Myocyte (in vitro differentiated cells): Measurements from ENCODE around the gene TMEM151B. TPM values are rescaled to one million over a fixed set of nuclear protein-coding genes. Genes with fewer than 3 reads are reported as not detected.

ENCODE experiments used
- DNase-seq: peaks from one replicate; pipeline ENCODE4 v3.0.0-alpha.2; 2012; ENCODE audit warnings: low read depth
- total RNA-seq: library from RNA; depleted of rRNA; stranded (reverse); fragments of >200 nt; gene quantifications from 2 replicates; pipeline ENCODE4 v1.2.3, GENCODE V29; 2014

The TMEM151B gene
- total RNA-seq, 1 donor from 2014 or later, result not detected

GRCh38 chr6:44232676-44233566, 37.3 kb upstream of the TMEM151B start:
- no peak for DNase-seq

DNA sequence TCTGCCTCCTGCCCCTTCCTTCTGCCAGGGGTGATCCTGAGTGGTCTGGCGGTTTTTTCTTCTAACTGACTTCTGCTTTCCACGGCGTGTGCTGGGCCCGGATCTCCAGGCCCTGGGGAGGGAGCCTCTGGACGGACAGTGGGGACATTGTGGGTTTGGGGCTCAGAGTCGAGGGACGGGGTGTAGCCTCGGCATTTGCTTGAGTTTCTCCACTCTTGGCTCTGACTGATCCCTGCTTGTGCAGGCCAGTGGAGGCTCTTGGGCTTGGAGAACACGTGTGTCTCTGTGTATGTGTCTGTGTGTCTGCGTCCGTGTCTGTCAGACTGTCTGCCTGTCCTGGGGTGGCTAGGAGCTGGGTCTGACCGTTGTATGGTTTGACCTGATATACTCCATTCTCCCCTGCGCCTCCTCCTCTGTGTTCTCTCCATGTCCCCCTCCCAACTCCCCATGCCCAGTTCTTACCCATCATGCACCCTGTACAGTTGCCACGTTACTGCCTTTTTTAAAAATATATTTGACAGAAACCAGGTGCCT, 36.6 kb upstream of the TMEM151B start:
- no peak for DNase-seq

- DNase-seq, result peak; percentile 85
Observed at GRCh38 chr6:44234101-44235025, 35.9 kb upstream of the TMEM151B start.

DNA sequence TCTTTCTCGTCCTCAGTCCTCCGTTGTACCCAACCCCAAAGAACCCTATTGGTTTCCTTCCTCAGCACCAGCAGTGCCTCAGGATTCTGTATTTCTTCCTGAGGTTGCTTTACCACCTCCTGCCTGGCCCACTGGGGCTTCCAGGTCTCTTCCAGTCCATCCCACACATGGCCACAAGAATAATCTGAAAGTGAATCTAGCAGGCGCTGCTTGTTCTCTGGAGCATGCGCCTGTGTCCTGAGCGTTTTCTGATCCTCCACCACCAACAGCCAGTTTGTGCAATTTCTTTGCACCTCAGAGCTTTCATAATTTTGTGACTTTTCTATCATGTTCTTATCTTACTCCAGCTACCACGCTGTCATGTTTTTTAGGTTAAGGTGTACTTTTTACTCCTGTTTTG, 35.0 kb upstream of the TMEM151B start:
- DNase-seq, result no peak

GRCh38 chr6:44235891-44236516, 34.2 kb upstream of the TMEM151B start:
- DNase-seq, result no peak

DNA sequence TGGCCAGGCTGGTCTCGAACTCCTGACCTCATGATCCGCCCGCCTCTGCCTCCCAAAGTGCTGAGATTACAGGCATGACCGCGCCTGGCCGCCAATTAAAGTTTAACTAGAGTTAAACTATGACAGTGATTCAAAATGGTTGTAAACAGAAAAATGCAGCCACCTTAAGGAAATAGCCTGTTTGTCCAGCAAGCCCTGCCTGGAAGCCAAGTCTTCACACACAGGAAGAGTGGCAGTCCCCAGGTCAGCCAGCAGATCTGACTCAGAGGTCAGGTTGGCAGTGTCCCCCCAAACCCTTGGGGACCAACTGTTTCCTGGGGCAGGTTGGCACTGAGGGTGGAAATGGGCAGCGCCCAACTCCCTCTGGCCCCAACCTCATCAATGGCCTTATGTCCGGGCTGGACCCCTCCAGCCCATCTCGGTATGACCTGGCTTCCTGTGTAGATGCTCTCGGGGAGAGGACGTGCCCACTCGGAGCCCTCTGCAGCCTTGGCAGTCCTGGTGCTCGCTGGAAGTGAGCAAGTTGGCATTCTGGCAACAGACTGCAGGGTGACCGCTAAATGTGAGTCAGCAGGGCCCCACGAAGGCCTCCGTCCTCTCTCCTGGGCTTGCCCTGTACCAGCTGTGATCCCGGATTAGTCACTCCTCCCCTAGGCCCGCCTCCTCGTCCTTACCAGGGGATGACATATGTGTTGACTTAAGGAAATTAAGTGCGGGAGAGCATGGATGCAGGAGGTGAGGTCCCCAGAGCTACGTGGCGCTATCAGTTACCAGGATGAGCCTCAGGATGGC, 33.0 kb upstream of the TMEM151B start:
- DNase-seq, result peak; percentile 99

GRCh38 chr6:44237813-44238433, 32.3 kb upstream of the TMEM151B start:
- peak; percentile 82 for DNase-seq

DNA sequence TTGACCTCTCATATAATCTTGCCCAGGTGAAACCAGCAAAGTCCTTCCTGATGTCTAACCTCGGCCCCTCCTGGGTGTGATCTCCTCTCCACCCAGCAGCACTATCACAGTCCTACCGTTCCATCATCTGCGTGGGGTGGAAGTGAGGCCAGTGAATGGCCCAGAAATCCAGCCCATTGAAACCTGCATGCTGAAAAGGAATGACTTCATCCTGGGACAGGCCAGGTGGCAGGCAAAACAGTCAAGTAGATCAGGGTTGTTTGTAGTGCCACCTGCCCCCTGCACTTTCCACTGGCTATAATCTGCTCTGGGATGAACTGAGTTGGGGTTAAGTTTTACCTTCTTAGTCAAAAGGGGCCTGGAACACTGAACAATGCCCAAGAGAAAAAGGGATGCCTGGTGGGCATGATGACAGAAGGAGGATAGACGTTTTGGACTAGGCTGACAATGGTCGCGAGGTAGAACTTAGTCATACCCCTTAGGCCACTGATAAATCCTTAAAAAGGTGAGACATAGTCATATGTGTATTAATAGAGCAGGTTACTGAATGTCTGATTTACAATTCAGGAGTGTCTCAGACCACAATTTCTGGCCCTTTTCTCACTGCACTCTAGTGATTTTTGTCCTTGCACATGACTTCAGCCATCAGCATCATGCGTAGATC, 31.4 kb upstream of the TMEM151B start:
- DNase-seq, result no peak

GRCh38 chr6:44243345-44243744, 26.9 kb upstream of the TMEM151B start:
- DNase-seq, result no peak

DNA sequence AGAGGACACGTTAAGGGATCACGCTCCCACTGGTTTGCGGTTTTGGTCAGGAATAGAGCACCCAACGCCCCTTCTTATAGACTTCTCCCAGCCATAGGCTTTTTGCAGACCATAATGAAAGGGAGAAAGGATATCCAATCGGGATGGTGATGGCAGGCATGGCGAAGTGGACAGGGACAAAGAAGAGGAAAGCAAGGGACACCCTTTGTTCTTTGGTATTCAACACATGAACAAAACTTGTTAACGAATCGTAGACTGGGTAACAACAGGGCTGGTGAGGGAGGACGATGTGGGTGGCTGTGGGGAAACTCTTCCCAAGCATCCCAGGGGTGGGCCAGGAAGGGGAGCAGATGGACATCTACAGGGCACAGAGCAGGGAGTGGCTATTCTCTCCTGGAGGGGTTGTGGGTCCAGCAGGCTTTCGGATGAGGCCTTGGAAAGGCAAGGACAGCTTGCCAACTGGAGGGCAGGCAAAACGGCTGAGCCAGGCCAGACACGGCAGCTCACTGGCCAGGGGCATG, 24.8 kb upstream of the TMEM151B start:
- DNase-seq, result no peak

- peak; percentile 89 for DNase-seq
Observed at GRCh38 chr6:44245912-44246662, 24.2 kb upstream of the TMEM151B start.

- peak; percentile 98 for DNase-seq
Observed at GRCh38 chr6:44246663-44247337, 23.4 kb upstream of the TMEM151B start, which contains the start of gene HSP90AB1. Gene HSP90AB1, plus strand, starts transcription at chr6:44247101. Its CDS starts 1,529 bp downstream, at chr6:44248630.

DNA sequence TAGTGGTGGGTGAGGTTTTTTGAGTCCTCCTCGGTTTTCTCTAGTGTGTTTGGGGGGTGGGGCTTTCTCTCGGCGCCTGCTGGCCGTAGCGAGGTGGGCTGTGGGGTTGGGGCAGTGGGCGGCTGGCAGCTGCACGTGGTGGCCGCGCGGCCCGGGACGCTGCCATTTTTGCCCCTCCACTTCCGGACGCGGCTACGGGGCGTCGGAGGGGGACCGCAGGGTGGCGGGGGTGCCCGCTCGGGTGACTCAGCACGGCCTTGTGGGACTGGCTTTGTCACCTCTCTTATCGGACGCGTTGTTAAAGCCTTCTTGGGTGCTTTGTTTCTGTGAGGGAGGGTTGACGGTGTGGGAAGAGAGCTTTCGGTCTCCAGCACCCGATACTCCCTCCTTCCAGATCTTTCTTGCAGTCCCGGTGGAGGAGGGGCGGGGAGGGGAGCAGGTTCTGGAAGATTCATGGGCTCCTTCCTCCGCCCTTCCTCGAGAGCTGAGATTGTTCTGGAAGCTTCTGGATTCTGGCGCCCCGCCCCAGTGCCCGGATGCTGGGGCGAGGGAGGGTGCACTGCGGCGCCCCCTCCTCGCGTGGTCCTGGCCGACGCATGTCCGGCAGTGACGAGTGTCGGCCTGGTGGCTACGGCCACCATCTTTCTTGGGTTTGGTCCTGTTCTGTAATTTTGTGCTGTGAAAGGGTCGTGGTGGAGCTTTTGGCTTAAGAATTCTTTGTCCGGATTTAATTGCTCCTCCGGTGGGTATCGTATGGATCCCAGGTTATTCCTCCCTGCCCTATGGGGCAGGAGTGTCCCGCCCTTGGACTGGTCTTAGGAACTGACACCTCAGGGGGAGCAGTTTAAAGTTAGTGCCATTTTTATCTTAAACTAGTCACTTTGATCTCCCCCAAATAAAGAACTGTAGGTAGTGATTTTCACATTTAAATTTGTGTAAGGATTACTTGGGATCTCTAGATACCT, 22.6 kb upstream of the TMEM151B start:
- peak; percentile 77 for DNase-seq

DNA sequence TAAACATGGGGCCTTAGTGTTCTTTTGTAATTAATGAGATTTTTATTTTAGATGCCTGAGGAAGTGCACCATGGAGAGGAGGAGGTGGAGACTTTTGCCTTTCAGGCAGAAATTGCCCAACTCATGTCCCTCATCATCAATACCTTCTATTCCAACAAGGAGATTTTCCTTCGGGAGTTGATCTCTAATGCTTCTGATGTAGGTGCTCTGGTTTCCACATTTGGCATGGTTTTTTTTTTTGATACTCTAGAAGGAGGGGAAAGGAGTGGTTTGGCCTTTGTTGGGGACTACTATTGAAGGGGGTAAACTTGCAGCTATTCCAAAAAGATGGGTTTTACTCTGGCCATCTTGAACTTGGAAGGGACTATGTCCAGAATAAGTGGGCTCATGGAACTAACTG, 21.7 kb upstream of the TMEM151B start:
- DNase-seq, result no peak

GRCh38 chr6:44249082-44249748, 21.0 kb upstream of the TMEM151B start:
- DNase-seq, result no peak
